GM12878 (cell line): ENCODE results near the gene RANBP6. TPM values are rescaled to one million over a fixed set of nuclear protein-coding genes. Genes with fewer than 3 reads are reported as not detected.

Experiments
- CBFB ChIP-seq: IDR thresholded peaks from 2 replicates; pipeline ENCODE4 v1.6.1; 2016; ENCODE audit warnings: antibody characterized with exemption, low read depth
- FOXM1 ChIP-seq: IDR thresholded peaks from 2 replicates; pipeline ENCODE4 v1.6.1; 2012; ENCODE audit warnings: low read depth, mild to moderate bottlenecking, inconsistent platforms, low read length, moderate library complexity
- HCFC1 ChIP-seq: fragments of 150-350 bp; IDR thresholded peaks from 2 replicates; pipeline ENCODE4 v1.6.1; 2014; ENCODE audit warnings: low read length
- KDM1A ChIP-seq: fragments of 200-600 bp; sonication (generic); IDR thresholded peaks from 2 replicates; pipeline ENCODE4 v1.6.1; 2016; ENCODE audit warnings: borderline replicate concordance
- MTA2 ChIP-seq: fragments of 450-650 bp; IDR thresholded peaks from 2 replicates; pipeline ENCODE4 v1.6.1; 2016; ENCODE audit warnings: low read depth, mild to moderate bottlenecking, moderate library complexity
- MYC ChIP-seq: IDR thresholded peaks from 2 replicates; pipeline ENCODE4 v1.6.1; 2011; ENCODE audit warnings: mild to moderate bottlenecking, low read length, moderate library complexity, inconsistent platforms; ENCODE audit not compliant: insufficient read depth, insufficient replicate concordance, insufficient read length, severe bottlenecking
- NFIC ChIP-seq: IDR thresholded peaks from 2 replicates; pipeline ENCODE4 v1.6.1; 2012; ENCODE audit warnings: low read depth, mild to moderate bottlenecking, inconsistent platforms, low read length, moderate library complexity
- NR2C1 ChIP-seq: fragments of 450-650 bp; IDR thresholded peaks from 2 replicates; pipeline ENCODE4 v1.6.1; 2017; ENCODE audit warnings: antibody characterized with exemption, mild to moderate bottlenecking, moderate library complexity
- POU2F2 ChIP-seq: IDR thresholded peaks from 3 replicates; pipeline ENCODE4 v1.6.1; 2011; ENCODE audit warnings: low read depth, mild to moderate bottlenecking, low read length, borderline replicate concordance
- RAD21 ChIP-seq: IDR thresholded peaks from 2 replicates; pipeline ENCODE4 v1.6.1; 2011; ENCODE audit warnings: mild to moderate bottlenecking, low read depth, low read length, moderate library complexity; ENCODE audit not compliant: insufficient read depth
- RB1 ChIP-seq: fragments of 450-650 bp; formaldehyde crosslinking; IDR thresholded peaks from 2 replicates; pipeline ENCODE4 v1.6.1; 2017; ENCODE audit warnings: mild to moderate bottlenecking, borderline replicate concordance
- SMAD1 ChIP-seq: fragments of 450-650 bp; IDR thresholded peaks from 2 replicates; pipeline ENCODE4 v1.6.1; 2018; ENCODE audit warnings: mild to moderate bottlenecking, low read depth; ENCODE audit not compliant: partially characterized antibody
- SPI1 ChIP-seq: IDR thresholded peaks from 2 replicates; pipeline ENCODE4 v1.6.1; 2011; ENCODE audit warnings: low read depth, mild to moderate bottlenecking, low read length, moderate library complexity, borderline replicate concordance; ENCODE audit not compliant: insufficient read depth
- TBL1XR1 ChIP-seq: IDR thresholded peaks from 2 replicates; pipeline ENCODE4 v1.6.1; 2012; ENCODE audit warnings: low read depth, low read length, improper control_type of control experiment
- YBX1 ChIP-seq: fragments of 450-650 bp; IDR thresholded peaks from 2 replicates; pipeline ENCODE4 v1.6.1; 2016; ENCODE audit warnings: antibody characterized with exemption
- ZNF274 ChIP-seq: IDR thresholded peaks from one replicate; pipeline ENCODE4 v1.8.0; 2011; ENCODE audit not compliant: insufficient read length, insufficient read depth
- ZSCAN29 ChIP-seq: fragments of 450-650 bp; IDR thresholded peaks from 2 replicates; pipeline ENCODE4 v1.6.1; 2017; ENCODE audit warnings: mild to moderate bottlenecking, moderate library complexity
- polyA plus RNA-seq, 11 experiments: library from polyadenylated mRNA; depleted of rRNA in 4 of 11; unstranded in 6 of 11; stranded (reverse) in 5 of 11; fragments of >200 nt; fragmentation: Nextera tagmentation in 4 of 11; fragmentation: Illumina TruSeq in 1 of 11; extraction: Ambion mirVana in 4 of 11; extraction: Trizol in 1 of 11; gene quantifications; 1 replicate in 1 of 11; 2 replicates in 10 of 11; pipeline versions ENCODE4 v1.2.1 to v1.2.3, GENCODE V29; 2011 to 2016; ENCODE audit warnings: inconsistent platforms in 2 of 11, missing spikeins in 2 of 11, low read depth in 1 of 11
- total RNA-seq, 4 experiments: library from RNA; depleted of rRNA in 3 of 4; stranded (reverse); fragments of >200 nt in 3 of 4; fragmentation: Illumina TruSeq in 1 of 4; extraction: Trizol in 1 of 4; gene quantifications; 2 replicates each; pipeline versions ENCODE4 v1.2.1 to v1.2.3, GENCODE V29; 2013 to 2021
- TF ChIP-seq, protein P1 (sequence below): fragments of 150-350 bp; IDR thresholded peaks from 2 replicates; pipeline ENCODE4 v1.6.1; 2016; ENCODE audit warnings: low read depth, low read length
- TF ChIP-seq, protein P2 (sequence below): IDR thresholded peaks from 2 replicates; pipeline ENCODE4 v1.6.1; 2011; ENCODE audit warnings: low read depth, low read length, improper control_type of control experiment, borderline replicate concordance
- TF ChIP-seq, protein P3 (sequence below): IDR thresholded peaks from 2 replicates; pipeline ENCODE4 v1.6.1; 2012; ENCODE audit warnings: low read depth, low read length, improper control_type of control experiment
- TF ChIP-seq, protein P4 (sequence below): fragments of 450-650 bp; formaldehyde crosslinking; IDR thresholded peaks from 2 replicates; pipeline ENCODE4 v1.4.0; 2020; ENCODE audit warnings: mild to moderate bottlenecking, moderate library complexity
- TF ChIP-seq, protein P5 (sequence below): fragments of 450-650 bp; IDR thresholded peaks from 2 replicates; pipeline ENCODE4 v1.6.1; 2016; ENCODE audit warnings: mild to moderate bottlenecking

Gene RANBP6
- total and polyA plus RNA-seq, 10 of the 15 experiments (the other 5 are each of a cell fraction or from before 2014, with no cell fraction given): 10.9 to 26.9 (median 19.4) TPM

DNA sequence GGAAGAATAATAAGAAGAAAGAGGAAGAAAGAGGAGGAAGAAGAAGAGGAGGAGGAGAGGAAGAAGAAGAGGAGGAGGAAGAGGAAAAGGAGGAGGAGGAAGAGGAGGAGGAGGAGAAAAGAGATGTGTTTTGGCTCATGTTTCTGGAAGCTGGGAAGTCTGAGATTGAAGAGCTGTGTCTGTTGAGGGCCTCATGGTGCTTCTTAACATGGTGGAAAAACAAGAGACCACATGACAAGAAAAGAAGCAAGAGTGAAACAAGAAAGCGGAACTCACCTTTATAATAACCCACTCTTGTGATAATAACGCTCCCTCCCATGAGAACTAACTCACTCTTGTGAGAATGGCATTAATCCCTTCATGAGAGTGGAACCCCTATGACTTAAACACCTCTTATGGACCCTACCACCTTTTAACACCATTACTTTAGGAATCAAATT lies 36.1 kb upstream of the RANBP6 start (continued):
- TF ChIP-seq, protein P1, sequence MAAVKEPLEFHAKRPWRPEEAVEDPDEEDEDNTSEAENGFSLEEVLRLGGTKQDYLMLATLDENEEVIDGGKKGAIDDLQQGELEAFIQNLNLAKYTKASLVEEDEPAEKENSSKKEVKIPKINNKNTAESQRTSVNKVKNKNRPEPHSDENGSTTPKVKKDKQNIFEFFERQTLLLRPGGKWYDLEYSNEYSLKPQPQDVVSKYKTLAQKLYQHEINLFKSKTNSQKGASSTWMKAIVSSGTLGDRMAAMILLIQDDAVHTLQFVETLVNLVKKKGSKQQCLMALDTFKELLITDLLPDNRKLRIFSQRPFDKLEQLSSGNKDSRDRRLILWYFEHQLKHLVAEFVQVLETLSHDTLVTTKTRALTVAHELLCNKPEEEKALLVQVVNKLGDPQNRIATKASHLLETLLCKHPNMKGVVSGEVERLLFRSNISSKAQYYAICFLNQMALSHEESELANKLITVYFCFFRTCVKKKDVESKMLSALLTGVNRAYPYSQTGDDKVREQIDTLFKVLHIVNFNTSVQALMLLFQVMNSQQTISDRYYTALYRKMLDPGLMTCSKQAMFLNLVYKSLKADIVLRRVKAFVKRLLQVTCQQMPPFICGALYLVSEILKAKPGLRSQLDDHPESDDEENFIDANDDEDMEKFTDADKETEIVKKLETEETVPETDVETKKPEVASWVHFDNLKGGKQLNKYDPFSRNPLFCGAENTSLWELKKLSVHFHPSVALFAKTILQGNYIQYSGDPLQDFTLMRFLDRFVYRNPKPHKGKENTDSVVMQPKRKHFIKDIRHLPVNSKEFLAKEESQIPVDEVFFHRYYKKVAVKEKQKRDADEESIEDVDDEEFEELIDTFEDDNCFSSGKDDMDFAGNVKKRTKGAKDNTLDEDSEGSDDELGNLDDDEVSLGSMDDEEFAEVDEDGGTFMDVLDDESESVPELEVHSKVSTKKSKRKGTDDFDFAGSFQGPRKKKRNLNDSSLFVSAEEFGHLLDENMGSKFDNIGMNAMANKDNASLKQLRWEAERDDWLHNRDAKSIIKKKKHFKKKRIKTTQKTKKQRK: no peak
- TF ChIP-seq KDM1A (no peak), ZSCAN29 (no peak), CBFB (no peak), MYC (no peak), HCFC1 (no peak), SMAD1 (no peak), TBL1XR1 (no peak), NFIC (0 out of 2 replicates have a peak, but pooled peaks have one; percentile 14), SPI1 (peak; percentile 96), FOXM1 (no peak), NR2C1 (no peak), RB1 (no peak), RAD21 (no peak), ZNF274 (no peak), MTA2 (peak; percentile 79), POU2F2 (no peak), YBX1 (0 out of 2 replicates have a peak, but pooled peaks have one; percentile 56)
- TF ChIP-seq, protein P2, sequence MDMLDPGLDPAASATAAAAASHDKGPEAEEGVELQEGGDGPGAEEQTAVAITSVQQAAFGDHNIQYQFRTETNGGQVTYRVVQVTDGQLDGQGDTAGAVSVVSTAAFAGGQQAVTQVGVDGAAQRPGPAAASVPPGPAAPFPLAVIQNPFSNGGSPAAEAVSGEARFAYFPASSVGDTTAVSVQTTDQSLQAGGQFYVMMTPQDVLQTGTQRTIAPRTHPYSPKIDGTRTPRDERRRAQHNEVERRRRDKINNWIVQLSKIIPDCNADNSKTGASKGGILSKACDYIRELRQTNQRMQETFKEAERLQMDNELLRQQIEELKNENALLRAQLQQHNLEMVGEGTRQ: peak; percentile 39; the same call in 1 of the 2 replicates
- TF ChIP-seq, protein P3, sequence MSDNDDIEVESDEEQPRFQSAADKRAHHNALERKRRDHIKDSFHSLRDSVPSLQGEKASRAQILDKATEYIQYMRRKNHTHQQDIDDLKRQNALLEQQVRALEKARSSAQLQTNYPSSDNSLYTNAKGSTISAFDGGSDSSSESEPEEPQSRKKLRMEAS: peak; percentile 57; the same call in 1 of the 2 replicates
- TF ChIP-seq, protein P4, sequence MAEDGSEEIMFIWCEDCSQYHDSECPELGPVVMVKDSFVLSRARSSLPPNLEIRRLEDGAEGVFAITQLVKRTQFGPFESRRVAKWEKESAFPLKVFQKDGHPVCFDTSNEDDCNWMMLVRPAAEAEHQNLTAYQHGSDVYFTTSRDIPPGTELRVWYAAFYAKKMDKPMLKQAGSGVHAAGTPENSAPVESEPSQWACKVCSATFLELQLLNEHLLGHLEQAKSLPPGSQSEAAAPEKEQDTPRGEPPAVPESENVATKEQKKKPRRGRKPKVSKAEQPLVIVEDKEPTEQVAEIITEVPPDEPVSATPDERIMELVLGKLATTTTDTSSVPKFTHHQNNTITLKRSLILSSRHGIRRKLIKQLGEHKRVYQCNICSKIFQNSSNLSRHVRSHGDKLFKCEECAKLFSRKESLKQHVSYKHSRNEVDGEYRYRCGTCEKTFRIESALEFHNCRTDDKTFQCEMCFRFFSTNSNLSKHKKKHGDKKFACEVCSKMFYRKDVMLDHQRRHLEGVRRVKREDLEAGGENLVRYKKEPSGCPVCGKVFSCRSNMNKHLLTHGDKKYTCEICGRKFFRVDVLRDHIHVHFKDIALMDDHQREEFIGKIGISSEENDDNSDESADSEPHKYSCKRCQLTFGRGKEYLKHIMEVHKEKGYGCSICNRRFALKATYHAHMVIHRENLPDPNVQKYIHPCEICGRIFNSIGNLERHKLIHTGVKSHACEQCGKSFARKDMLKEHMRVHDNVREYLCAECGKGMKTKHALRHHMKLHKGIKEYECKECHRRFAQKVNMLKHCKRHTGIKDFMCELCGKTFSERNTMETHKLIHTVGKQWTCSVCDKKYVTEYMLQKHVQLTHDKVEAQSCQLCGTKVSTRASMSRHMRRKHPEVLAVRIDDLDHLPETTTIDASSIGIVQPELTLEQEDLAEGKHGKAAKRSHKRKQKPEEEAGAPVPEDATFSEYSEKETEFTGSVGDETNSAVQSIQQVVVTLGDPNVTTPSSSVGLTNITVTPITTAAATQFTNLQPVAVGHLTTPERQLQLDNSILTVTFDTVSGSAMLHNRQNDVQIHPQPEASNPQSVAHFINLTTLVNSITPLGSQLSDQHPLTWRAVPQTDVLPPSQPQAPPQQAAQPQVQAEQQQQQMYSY: no peak
- TF ChIP-seq, protein P5, sequence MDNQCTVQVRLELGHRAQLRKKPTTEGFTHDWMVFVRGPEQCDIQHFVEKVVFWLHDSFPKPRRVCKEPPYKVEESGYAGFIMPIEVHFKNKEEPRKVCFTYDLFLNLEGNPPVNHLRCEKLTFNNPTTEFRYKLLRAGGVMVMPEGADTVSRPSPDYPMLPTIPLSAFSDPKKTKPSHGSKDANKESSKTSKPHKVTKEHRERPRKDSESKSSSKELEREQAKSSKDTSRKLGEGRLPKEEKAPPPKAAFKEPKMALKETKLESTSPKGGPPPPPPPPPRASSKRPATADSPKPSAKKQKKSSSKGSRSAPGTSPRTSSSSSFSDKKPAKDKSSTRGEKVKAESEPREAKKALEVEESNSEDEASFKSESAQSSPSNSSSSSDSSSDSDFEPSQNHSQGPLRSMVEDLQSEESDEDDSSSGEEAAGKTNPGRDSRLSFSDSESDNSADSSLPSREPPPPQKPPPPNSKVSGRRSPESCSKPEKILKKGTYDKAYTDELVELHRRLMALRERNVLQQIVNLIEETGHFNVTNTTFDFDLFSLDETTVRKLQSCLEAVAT: peak; percentile 68
